MM.1S (cell line): ENCODE measurements around the gene ELP4.

ENCODE experiments used
- DNase-seq: peaks from one replicate; pipeline ENCODE4 v3.0.0-alpha.2; 2015
- H2AFZ ChIP-seq: fragments of 300-600 bp; sonication (generic); 2 replicates; pipeline ENCODE4 v1.6.0; 2016; ENCODE audit warnings: antibody characterized with exemption, low read length
- H3F3A ChIP-seq: fragments of 300-600 bp; sonication (generic); 2 replicates; pipeline ENCODE4 v1.6.1; 2016; ENCODE audit warnings: mild to moderate bottlenecking, antibody characterized with exemption, low read length, moderate library complexity, mixed read lengths; ENCODE audit not compliant: insufficient read depth
- H3K27ac ChIP-seq: fragments of 300-600 bp; sonication (generic); 2 replicates; pipeline ENCODE4 v1.5.1; 2016; ENCODE audit warnings: mild to moderate bottlenecking, low read length
- H3K27me3 ChIP-seq: fragments of 300-600 bp; sonication (generic); replicated peaks from 2 replicates; pipeline ENCODE4 v1.6.0; 2016; ENCODE audit warnings: low read length; ENCODE audit not compliant: insufficient read depth
- H3K36me3 ChIP-seq: fragments of 300-600 bp; sonication (generic); replicated peaks from 2 replicates; pipeline ENCODE4 v1.6.1; 2016; ENCODE audit warnings: mild to moderate bottlenecking, low read length, mixed read lengths; ENCODE audit not compliant: insufficient read depth
- H3K4me1 ChIP-seq: fragments of 300-600 bp; sonication (generic); 2 replicates; pipeline ENCODE4 v1.6.1; 2016; ENCODE audit warnings: low read length, mixed read lengths
- H3K4me2 ChIP-seq: fragments of 300-600 bp; sonication (generic); 2 replicates; pipeline ENCODE4 v1.6.0; 2016; ENCODE audit warnings: low read depth, low read length
- H3K4me3 ChIP-seq: fragments of 300-600 bp; sonication (generic); 2 replicates; pipeline ENCODE4 v1.5.1; 2016; ENCODE audit warnings: low read length, mixed read lengths
- H3K79me2 ChIP-seq: fragments of 300-600 bp; sonication (generic); 2 replicates; pipeline ENCODE4 v1.6.1; 2016; ENCODE audit warnings: mixed run types, low read length, mixed read lengths
- H3K9ac ChIP-seq: fragments of 300-600 bp; sonication (generic); 2 replicates; pipeline ENCODE4 v1.6.1; 2016; ENCODE audit warnings: low read length, mixed read lengths
- H3K9me2 ChIP-seq: fragments of 300-600 bp; sonication (generic); replicated peaks from 2 replicates; pipeline ENCODE4 v1.6.1; 2016; ENCODE audit warnings: mild to moderate bottlenecking, low read length, mixed read lengths; ENCODE audit not compliant: insufficient read depth
- H3K9me3 ChIP-seq: fragments of 300-600 bp; sonication (generic); replicated peaks from 2 replicates; pipeline ENCODE4 v1.6.1; 2016; ENCODE audit warnings: mild to moderate bottlenecking, low read length, mixed read lengths; ENCODE audit not compliant: insufficient read depth
- H4K20me1 ChIP-seq: fragments of 300-600 bp; sonication (generic); 2 replicates; pipeline ENCODE4 v1.6.1; 2016; ENCODE audit warnings: mild to moderate bottlenecking, low read length, moderate library complexity, mixed read lengths; ENCODE audit not compliant: insufficient read depth
- EZH2 ChIP-seq: fragments of 300-600 bp; sonication (generic); optimal IDR thresholded peaks from 2 replicates; pipeline ENCODE3; 2017; ENCODE audit warnings: low read depth, mild to moderate bottlenecking, antibody characterized with exemption, low read length, mixed read lengths
- EZH2phosphoT487 ChIP-seq: fragments of 300-600 bp; sonication (generic); IDR thresholded peaks from 2 replicates; pipeline ENCODE4 v1.6.1; 2018; ENCODE audit warnings: antibody characterized with exemption, low read length
- TF ChIP-seq, protein P1 (sequence below): fragments of 300-600 bp; sonication (generic); IDR thresholded peaks from 2 replicates; pipeline ENCODE4 v1.5.1; 2016; ENCODE audit warnings: antibody characterized with exemption, low read length, mixed read lengths

ELP4 gene

GRCh38 chr11:31804312-31805036, 294.9 kb downstream of the ELP4 start:
- H3K4me1 ChIP-seq, result no peaks in the 10 kb centered on the region
- H3K9me3 ChIP-seq, result no peaks in the 10 kb centered on the region
- H3F3A ChIP-seq, result no peaks in the 10 kb centered on the region
- H4K20me1 ChIP-seq, result no peaks in the 10 kb centered on the region
- DNase-seq, result no peak
- peaks cover 45% of the 10 kb centered on the region for H3K27me3 ChIP-seq
- no peak overlapping the region for H3K4me3 ChIP-seq
- no peaks in the 10 kb centered on the region for H3K79me2 ChIP-seq
- no peak overlapping the region for H3K4me2 ChIP-seq
- no peaks in the 10 kb centered on the region for H3K9me2 ChIP-seq
- TF ChIP-seq EZH2phosphoT487 (no peak), EZH2 (no peak)
- TF ChIP-seq, protein P1, sequence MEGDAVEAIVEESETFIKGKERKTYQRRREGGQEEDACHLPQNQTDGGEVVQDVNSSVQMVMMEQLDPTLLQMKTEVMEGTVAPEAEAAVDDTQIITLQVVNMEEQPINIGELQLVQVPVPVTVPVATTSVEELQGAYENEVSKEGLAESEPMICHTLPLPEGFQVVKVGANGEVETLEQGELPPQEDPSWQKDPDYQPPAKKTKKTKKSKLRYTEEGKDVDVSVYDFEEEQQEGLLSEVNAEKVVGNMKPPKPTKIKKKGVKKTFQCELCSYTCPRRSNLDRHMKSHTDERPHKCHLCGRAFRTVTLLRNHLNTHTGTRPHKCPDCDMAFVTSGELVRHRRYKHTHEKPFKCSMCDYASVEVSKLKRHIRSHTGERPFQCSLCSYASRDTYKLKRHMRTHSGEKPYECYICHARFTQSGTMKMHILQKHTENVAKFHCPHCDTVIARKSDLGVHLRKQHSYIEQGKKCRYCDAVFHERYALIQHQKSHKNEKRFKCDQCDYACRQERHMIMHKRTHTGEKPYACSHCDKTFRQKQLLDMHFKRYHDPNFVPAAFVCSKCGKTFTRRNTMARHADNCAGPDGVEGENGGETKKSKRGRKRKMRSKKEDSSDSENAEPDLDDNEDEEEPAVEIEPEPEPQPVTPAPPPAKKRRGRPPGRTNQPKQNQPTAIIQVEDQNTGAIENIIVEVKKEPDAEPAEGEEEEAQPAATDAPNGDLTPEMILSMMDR, result no peak
- no peak overlapping the region for H3K27ac ChIP-seq
- no peak overlapping the region for H2AFZ ChIP-seq
- H3K36me3 ChIP-seq, result no peaks in the 10 kb centered on the region
- no peak overlapping the region for H3K9ac ChIP-seq

GRCh38 chr11:31805037-31805628, 295.6 kb downstream of the ELP4 start:
- Histone ChIP-seq H4K20me1 (no peaks in the 10 kb centered on the region), H3K9me2 (no peaks in the 10 kb centered on the region), H3K27ac (no peak overlapping the region), H3K9me3 (no peaks in the 10 kb centered on the region), H3K36me3 (no peaks in the 10 kb centered on the region), H3K4me2 (no peak overlapping the region), H3K27me3 (peaks cover 52% of the 10 kb centered on the region), H3K79me2 (no peaks in the 10 kb centered on the region), H3K9ac (no peak overlapping the region), H2AFZ (no peak overlapping the region), H3F3A (no peaks in the 10 kb centered on the region), H3K4me1 (no peaks in the 10 kb centered on the region), H3K4me3 (no peak overlapping the region)
- TF ChIP-seq EZH2phosphoT487 (no peak), EZH2 (no peak)
- TF ChIP-seq, protein P1, result no peak
- DNase-seq, result no peak

DNA sequence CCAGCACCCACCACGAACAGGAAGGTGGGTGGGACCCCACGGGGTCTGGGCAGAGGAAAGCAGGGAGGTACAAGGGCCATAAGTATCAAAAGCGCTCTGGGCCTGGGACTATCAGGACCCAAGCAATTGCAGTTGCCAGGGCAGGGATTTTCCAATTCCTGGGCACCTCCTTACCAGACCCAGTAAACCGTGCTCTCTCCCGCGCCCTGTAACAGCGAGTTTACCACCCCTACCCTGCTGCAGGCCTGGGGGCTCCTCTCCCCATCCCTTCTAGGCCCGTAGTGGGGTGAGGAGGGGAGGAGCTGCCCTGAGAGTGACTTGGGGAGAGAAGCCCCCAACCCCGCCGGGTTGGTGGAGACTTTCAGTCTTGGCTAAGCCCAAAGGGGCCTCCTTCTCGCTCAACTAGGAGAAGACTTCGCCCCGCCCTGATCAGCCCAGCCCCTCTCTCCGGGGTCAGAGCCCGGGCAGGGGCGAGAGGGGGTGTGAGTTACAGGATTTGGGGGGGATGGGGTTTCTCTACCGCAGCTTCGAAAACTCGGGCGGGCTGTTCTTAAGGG, 296.1 kb downstream of the ELP4 start:
- H3K36me3 ChIP-seq, result no peaks in the 10 kb centered on the region
- H3K4me2 ChIP-seq, result no peak overlapping the region
- DNase-seq, result no peak
- H3F3A ChIP-seq, result no peaks in the 10 kb centered on the region
- no peaks in the 10 kb centered on the region for H4K20me1 ChIP-seq
- TF ChIP-seq EZH2 (no peak), EZH2phosphoT487 (no peak)
- TF ChIP-seq, protein P1, result no peak
- H3K4me1 ChIP-seq, result no peaks in the 10 kb centered on the region
- H2AFZ ChIP-seq, result no peak overlapping the region
- H3K4me3 ChIP-seq, result no peak overlapping the region
- no peak overlapping the region for H3K9ac ChIP-seq
- no peaks in the 10 kb centered on the region for H3K9me3 ChIP-seq
- H3K27me3 ChIP-seq, result peaks cover 57% of the 10 kb centered on the region
- H3K27ac ChIP-seq, result no peak overlapping the region
- no peaks in the 10 kb centered on the region for H3K9me2 ChIP-seq
- no peaks in the 10 kb centered on the region for H3K79me2 ChIP-seq
